NCI-H128 (cell line): ENCODE results near the gene MRPL33.

ENCODE experiments used
- DNase-seq: peaks from one replicate; lab custom pipeline; 2025; ENCODE audit not compliant: unreplicated experiment; lab: John Stamatoyannopoulos, UW

MRPL33 gene

GRCh38 chr2:27771548-27772335 is at the start of gene MRPL33:
MRPL33 (plus strand) TSS chr2:27771719; CDS start chr2:27771778, 59 bp downstream.
- peak; percentile 81 for DNase-seq

DNA sequence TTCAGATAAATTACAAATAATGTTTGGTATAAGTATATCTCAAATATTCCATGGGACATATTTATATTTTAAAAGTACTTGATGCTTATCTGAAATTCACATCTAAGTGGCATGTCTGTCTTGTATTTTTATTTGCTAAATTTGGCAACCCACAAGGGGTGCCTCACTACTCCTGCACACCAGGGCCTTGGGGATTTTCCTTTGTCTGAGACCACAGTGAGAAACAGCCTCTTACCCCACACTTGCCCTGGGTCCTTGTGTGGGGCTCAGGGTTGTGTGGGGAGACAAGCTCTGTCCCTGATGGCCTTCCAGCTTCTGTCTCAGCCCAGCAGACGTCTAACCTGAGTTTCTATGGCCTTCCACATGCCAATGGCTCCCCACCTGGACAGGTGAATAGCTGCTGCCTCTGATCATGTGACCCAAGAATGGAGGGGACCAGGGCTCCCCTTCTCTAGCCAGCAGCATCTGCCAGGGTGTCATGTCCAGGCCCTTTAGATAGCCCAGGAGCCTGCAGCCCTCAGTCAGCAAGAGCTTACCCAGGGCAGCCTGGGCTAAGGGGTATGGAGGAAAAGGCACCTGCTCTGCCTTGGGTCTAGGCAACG is 49.5 kb upstream of the MRPL33 start:
- no peak for DNase-seq

GRCh38 chr2:27723372-27724144 is 48.0 kb upstream of the MRPL33 start:
- DNase-seq = no peak

DNA sequence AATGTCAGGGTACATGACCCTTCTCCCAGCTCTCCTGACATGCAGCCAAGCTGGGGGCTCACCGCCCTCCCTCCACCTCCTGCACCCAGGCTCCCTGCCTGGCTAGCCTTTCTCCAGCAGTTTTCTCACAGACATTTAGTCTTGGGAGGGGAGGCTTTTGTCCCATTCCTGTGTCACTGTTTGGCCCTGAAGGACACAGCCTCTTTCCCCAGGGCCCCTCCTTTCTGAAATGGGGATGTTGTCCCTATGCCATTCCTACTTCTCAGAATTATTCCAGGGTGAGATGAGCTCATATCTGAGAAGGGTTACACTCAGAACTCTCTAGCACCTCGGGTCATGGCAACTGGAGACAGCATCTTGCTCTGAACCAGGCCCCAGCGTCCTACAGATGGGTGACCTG is 47.3 kb upstream of the MRPL33 start:
- DNase-seq = no peak

DNA sequence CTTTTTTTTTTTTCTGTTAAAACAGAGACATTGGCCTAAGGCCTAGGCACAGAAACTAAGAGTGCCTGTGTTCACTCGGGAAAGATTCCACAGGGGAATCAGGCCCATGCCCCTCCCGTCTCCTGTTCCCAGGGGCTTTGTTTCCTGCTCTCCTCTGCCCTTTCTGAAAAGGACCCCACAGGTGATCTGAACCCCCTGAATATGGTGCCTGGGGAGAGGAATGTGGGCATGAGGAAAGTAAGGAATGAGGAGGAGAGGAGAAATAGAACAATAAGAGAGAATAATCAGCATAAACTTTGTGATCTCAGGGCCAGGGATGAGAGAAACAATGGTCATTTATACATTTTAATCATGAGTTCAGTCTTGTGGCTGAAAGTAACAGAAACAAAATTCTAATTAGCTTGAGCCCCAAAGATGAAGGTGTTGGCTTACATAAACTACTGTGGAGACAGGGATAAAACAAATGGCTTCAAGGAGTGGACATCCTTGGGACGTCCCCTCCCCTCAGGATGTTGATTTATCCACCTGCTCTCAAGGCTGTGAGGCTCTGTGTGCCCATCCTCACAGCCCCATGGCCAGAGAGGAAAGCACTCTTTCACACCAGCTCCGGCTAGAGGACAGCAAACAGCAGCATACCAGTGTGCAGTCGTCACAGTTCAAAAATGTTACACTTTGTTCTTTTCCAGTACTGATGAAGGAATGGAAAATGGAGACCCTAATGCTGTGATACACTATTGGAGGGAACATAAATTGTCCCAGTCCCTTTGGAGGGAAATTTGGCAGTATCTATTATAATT is 46.4 kb upstream of the MRPL33 start:
- DNase-seq = no peak

DNA sequence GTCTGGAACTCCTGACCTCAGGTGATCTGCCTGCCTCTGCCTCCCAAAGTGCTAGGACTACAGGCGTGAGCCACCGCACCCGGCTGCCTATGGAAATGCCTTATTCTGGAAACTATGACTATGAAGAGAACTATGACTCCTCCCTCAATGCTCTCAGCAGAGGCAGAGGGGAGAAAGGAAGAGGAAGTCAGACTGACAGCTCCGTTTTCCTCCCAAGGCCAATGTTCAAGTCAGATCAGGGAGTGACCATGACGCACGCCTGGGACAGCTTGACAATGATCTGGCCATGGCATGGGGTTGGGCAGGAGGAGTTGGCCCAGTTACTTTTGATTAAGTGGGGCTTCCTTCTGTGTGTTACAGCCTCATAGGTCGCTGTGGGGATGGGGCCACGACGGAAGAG is 44.3 kb upstream of the MRPL33 start:
- DNase-seq = no peak

DNA sequence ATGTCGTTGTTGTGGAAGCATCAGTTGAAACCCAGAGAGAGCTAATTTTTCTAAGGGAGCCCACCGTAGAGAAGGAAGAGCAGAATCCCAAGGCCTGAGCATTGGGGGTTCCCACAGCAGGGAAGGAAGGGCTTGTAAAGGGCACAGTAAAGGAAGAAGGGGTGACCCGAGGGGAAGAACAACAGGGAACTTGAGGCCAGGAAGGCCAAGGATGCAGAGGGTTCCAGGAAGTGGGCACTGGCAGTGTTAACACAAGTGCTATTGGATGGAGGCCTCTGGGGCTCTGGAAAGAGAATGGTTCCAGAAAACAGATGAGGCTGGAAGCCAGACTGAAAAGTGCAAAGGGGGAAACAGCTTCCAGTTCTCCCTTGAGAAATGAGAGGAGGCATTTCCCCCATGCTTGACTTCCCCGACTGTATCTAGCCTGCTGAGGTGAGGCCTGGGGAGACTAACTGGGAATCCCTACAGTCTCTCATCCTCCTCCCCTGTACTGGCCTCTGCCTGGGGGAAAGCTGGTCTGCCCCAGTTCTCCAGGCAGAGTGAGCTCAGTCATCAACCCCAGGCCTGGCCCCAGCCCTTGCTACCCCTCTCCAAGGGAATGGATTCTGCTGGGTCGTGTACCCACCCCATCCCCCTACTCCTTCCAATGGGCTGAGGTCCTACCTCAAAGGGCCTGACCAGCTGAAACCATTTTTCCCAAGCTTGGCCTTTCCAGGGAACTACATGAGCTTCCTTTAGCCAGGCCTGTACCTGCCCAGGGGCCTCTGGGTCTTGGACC is 43.2 kb upstream of the MRPL33 start:
- no peak for DNase-seq

- no peak for DNase-seq
These were observed 42.3 kb upstream of the MRPL33 start for GRCh38 chr2:27729198-27729597.

- no peak for DNase-seq
These were observed 41.9 kb upstream of the MRPL33 start for GRCh38 chr2:27729614-27730013.

- DNase-seq = no peak
These were observed 41.3 kb upstream of the MRPL33 start for GRCh38 chr2:27730261-27730662.

- no peak for DNase-seq
These were observed 40.4 kb upstream of the MRPL33 start for GRCh38 chr2:27730980-27731691.

DNA sequence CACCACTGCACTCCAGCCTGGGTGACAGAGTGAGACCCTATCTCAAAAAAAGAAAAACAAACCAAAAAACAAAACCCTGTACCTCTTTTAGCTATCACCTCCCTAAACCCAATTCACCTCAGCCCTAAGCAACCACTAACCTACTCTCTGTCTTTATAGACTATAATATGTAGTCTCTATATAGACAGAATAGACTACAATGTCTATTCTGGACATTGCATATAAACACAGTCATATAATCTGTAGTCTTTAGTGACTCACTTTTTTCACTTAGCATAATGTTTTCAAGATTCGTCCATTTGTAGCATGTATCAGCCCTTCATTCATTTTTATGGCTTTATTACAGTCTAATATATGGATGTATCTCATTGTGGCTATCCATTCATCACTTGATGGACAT is 37.2 kb upstream of the MRPL33 start:
- DNase-seq = no peak

DNA sequence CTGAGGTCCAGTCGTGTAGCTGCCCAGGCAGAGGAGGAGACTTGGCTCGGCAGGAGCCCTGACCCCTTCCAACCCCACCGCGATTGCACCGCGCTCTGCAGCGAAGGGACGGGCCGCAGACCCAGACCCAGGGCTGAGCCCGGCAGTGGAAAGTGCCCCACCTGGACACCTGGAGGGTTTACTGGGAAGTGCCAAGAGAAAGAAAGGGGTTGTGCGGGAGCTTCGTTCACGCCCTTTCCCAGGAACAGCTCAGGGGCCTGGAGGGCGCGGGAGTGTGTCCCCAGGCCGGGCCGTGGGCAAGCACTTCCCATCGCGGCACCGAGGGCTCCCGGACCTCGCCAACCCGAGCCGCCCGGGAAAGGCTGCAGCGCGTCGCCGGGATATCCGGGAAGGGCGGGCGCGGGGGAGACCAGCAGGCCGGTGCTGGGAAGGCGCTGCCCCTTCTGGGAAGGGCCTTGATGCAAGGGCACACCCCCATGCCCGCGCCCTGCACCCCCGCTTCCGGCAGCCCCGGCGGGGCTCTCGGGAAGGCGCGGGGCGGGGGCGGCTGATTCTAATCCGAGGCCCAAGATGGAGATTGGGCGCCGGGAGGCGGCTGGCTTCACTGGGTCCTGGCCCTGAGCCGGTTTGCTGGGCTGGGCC is 36.1 kb upstream of the MRPL33 start:
- DNase-seq = no peak

- no peak for DNase-seq
These were observed 35.3 kb upstream of the MRPL33 start for GRCh38 chr2:27736031-27736889.

- DNase-seq = no peak
These were observed 34.7 kb upstream of the MRPL33 start for GRCh38 chr2:27736890-27737204.

- no peak for DNase-seq
These were observed 33.7 kb upstream of the MRPL33 start for GRCh38 chr2:27737676-27738348.

- no peak for DNase-seq
These were observed 33.0 kb upstream of the MRPL33 start for GRCh38 chr2:27738349-27739057.

GRCh38 chr2:27739058-27739373 is 32.5 kb upstream of the MRPL33 start:
- DNase-seq = no peak
